Parathyroid adenoma (tissue), 2 donors: ENCODE measurements around the gene BARX2.

Experiments
- H2AFZ ChIP-seq: fragments of 300-600 bp; sonication (generic); one replicate; pipeline ENCODE4 v1.7.0; 2017; ENCODE audit warnings: antibody characterized with exemption, mild to moderate bottlenecking
- H3K27ac ChIP-seq: fragments of 300-600 bp; sonication (generic); one replicate; pipeline ENCODE4 v1.7.0; 2017
- H3K27me3 ChIP-seq: fragments of 300-600 bp; sonication (generic); one replicate; pipeline ENCODE4 v1.7.0; 2017; ENCODE audit warnings: low read length; ENCODE audit not compliant: control insufficient read depth, insufficient read depth
- H3K36me3 ChIP-seq: fragments of 300-600 bp; sonication (generic); one replicate; pipeline ENCODE4 v1.7.0; 2017; ENCODE audit warnings: low read length; ENCODE audit not compliant: control insufficient read depth, insufficient read depth
- H3K4me1 ChIP-seq: fragments of 300-600 bp; sonication (generic); one replicate; pipeline ENCODE4 v1.7.0; 2017; ENCODE audit warnings: control low read depth
- H3K4me2 ChIP-seq: fragments of 300-600 bp; sonication (generic); one replicate; pipeline ENCODE4 v1.7.0; 2017; ENCODE audit warnings: low read length
- H3K4me3 ChIP-seq: fragments of 300-600 bp; sonication (generic); one replicate; pipeline ENCODE4 v1.7.0; 2017; ENCODE audit warnings: low read depth, low read length
- H3K79me2 ChIP-seq: fragments of 300-600 bp; sonication (generic); one replicate; pipeline ENCODE4 v1.7.0; 2017; ENCODE audit warnings: control low read depth
- H3K9ac ChIP-seq: fragments of 300-600 bp; sonication (generic); one replicate; pipeline ENCODE4 v1.7.0; 2017; ENCODE audit warnings: mild to moderate bottlenecking
- H3K9me3 ChIP-seq: fragments of 300-600 bp; sonication (generic); one replicate; pipeline ENCODE4 v1.7.0; 2017; ENCODE audit warnings: low read length; ENCODE audit not compliant: control insufficient read depth
- TF ChIP-seq, protein P1 (sequence below): fragments of 300-600 bp; sonication (generic); IDR thresholded peaks from one replicate; pipeline ENCODE4 v1.7.0; 2017; ENCODE audit warnings: antibody characterized with exemption, mild to moderate bottlenecking
- donor health status: primary hyperparathyroidism.

BARX2 gene

DNA sequence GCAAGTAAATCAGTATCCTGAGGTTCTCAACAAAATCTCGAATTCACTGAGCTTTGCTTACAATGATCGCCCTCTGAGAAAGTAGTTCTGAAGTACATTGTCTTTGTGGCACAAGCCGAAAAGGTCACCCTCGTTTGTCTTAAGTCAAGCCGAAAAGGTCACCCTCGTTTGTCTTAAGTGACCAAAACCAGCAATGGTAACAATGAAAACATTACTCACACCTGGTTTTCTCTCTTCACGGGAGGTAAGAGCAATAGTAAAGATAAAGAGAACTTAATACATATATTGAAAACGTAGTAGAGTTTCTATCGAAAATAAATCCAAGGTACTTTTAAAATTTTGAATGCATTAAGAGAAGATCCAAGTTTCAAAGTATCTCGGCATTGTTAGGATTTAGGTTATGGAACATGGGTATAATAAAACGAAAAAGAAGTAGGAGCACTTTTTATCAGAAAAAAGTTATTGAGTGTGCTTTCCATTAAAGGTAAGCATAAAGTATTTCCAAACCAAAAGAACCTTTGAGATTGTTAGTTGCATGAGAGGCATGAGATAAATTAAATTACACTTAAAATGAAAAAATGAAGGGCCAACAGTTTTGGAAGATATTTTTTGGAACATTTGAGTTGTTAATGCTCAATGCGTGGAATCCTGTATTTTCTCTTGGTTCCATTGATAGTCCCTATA, 1.2 kb downstream of the BARX2 start:
- Histone ChIP-seq H3K9ac (no peak overlapping the region), H3K4me2 (no peak overlapping the region), H3K79me2 (no peaks in the 10 kb centered on the region), H3K4me3 (no peak overlapping the region), H2AFZ (no peak overlapping the region), H3K27me3 (no peaks in the 10 kb centered on the region), H3K4me1 (no peaks in the 10 kb centered on the region), H3K27ac (no peak overlapping the region), H3K36me3 (no peaks in the 10 kb centered on the region), H3K9me3 (no peaks in the 10 kb centered on the region)
- TF ChIP-seq, protein P1, sequence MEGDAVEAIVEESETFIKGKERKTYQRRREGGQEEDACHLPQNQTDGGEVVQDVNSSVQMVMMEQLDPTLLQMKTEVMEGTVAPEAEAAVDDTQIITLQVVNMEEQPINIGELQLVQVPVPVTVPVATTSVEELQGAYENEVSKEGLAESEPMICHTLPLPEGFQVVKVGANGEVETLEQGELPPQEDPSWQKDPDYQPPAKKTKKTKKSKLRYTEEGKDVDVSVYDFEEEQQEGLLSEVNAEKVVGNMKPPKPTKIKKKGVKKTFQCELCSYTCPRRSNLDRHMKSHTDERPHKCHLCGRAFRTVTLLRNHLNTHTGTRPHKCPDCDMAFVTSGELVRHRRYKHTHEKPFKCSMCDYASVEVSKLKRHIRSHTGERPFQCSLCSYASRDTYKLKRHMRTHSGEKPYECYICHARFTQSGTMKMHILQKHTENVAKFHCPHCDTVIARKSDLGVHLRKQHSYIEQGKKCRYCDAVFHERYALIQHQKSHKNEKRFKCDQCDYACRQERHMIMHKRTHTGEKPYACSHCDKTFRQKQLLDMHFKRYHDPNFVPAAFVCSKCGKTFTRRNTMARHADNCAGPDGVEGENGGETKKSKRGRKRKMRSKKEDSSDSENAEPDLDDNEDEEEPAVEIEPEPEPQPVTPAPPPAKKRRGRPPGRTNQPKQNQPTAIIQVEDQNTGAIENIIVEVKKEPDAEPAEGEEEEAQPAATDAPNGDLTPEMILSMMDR = no peak

DNA sequence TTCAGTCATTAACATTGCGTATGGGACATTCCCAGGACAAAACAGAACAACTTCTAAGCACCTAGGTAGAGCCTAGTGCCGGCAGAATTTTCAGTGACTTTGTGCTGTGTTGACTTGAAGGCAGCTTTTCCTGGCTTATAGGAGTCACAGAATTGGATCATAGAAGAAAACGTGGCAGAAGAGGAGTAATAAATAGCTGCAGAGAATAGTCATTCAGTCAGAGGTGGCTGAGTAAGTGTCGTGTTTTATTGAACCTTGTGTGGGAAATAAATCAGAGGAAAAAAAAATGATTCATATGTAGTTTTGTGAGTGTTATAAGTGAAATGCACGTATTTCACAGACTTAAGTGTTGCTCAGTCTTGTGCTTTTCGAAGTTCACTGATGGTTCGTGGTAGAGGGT, 2.1 kb downstream of the BARX2 start:
- Histone ChIP-seq H3K9ac (no peak overlapping the region), H2AFZ (no peak overlapping the region), H3K36me3 (no peaks in the 10 kb centered on the region), H3K4me3 (no peak overlapping the region), H3K27ac (no peak overlapping the region), H3K27me3 (no peaks in the 10 kb centered on the region), H3K9me3 (no peaks in the 10 kb centered on the region), H3K4me1 (no peaks in the 10 kb centered on the region), H3K79me2 (no peaks in the 10 kb centered on the region), H3K4me2 (no peak overlapping the region)
- TF ChIP-seq, protein P1 = no peak

DNA sequence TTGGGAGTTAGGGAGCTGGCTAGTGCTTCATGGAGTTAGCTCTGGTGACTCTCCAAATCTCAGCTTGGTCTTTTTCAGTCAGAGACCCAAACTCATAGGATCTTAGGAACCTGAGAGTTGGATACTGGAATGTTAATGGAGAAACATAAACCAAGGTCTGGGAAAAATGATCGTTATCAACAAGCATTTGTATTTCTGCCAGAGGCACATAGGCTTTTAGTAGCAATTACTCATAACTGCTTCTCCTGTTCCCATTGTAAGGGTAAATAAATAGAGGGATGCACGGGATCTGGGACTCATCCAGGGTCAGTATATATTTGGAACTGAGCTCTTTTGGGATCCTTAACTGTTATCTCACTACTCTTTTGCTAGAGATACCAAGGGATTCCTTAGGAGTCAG, 4.8 kb downstream of the BARX2 start:
- Histone ChIP-seq H3K4me2 (no peak overlapping the region), H3K27me3 (no peaks in the 10 kb centered on the region), H3K27ac (no peak overlapping the region), H3K9ac (no peak overlapping the region), H3K79me2 (no peaks in the 10 kb centered on the region), H3K4me1 (no peaks in the 10 kb centered on the region), H2AFZ (no peak overlapping the region), H3K4me3 (no peak overlapping the region), H3K9me3 (no peaks in the 10 kb centered on the region), H3K36me3 (no peaks in the 10 kb centered on the region)
- TF ChIP-seq, protein P1 = no peak

DNA sequence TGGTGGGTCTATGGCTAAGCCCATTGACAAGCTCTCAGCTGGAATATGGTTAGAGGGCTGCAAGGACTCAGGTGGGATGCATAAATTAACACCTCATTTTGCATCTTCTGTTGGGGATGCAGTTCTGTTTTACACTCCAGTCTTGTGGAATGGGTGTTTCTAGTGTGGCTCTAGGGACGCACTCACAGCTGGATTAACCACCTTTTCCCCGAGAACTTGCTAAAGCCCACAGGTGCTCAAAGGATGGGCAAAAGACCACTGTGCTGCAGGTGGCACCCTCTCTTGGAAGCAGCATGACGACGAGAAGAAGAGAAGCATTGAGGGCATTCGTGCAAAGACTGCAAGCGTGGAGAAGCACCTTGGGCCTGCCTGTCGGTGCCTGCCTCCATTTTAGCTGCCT, 6.9 kb downstream of the BARX2 start:
- H3K9me3 ChIP-seq = no peaks in the 10 kb centered on the region
- H3K4me2 ChIP-seq = no peak overlapping the region
- H3K4me1 ChIP-seq = no peaks in the 10 kb centered on the region
- TF ChIP-seq, protein P1 = no peak
- no peak overlapping the region for H2AFZ ChIP-seq
- H3K9ac ChIP-seq = no peak overlapping the region
- H3K27ac ChIP-seq = no peak overlapping the region
- no peaks in the 10 kb centered on the region for H3K36me3 ChIP-seq
- H3K27me3 ChIP-seq = no peaks in the 10 kb centered on the region
- H3K79me2 ChIP-seq = no peaks in the 10 kb centered on the region
- H3K4me3 ChIP-seq = no peak overlapping the region

DNA sequence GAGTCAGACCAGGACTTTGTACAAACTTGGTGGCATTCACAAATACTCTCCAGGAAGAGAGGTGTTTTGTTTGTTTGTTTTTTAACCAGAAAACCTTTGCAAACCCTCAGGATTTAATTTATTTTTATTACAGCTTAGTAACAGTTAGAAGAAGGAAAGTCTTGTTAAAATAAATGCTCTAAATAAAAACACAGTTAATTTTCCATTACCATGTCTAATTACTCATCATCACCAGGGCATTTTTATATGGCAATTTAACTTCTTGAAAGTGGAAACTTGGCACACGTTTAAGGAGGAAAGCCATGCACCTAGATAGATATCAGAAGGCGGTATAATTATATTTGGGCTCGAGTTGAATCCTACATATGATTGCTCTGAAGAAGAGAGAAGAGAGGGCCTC, 7.4 kb downstream of the BARX2 start:
- no peaks in the 10 kb centered on the region for H3K36me3 ChIP-seq
- no peak overlapping the region for H3K4me3 ChIP-seq
- H3K9ac ChIP-seq = no peak overlapping the region
- TF ChIP-seq, protein P1 = no peak
- H3K4me2 ChIP-seq = no peak overlapping the region
- H3K79me2 ChIP-seq = no peaks in the 10 kb centered on the region
- no peaks in the 10 kb centered on the region for H3K4me1 ChIP-seq
- H3K9me3 ChIP-seq = no peaks in the 10 kb centered on the region
- no peak overlapping the region for H3K27ac ChIP-seq
- no peak overlapping the region for H2AFZ ChIP-seq
- no peaks in the 10 kb centered on the region for H3K27me3 ChIP-seq
